Omental fat pad (tissue), 4 donors: ENCODE results near the gene FBXO9. TPM values are rescaled to one million over a fixed set of nuclear protein-coding genes. Genes with fewer than 3 reads are reported as not detected.

ENCODE experiments used
- ATAC-seq: fragments of 150-250 bp; one replicate; pipeline ENCODE4 v1.9.1; 2016; ENCODE audit warnings: mild to moderate bottlenecking, moderate library complexity; ENCODE audit not compliant: low FRiP score
- DNase-seq: peaks from one replicate; pipeline ENCODE4 v3.0.0-alpha.2; 2019; ENCODE audit warnings: low spot score
- small RNA-seq: library from RNA; depleted of rRNA; stranded (forward); fragments of <200 nt; gene quantifications from one replicate; pipeline ENCODE3, GENCODE V24; 2016
- total RNA-seq, 4 donors: library from RNA; depleted of rRNA; stranded (reverse); fragments of >200 nt; gene quantifications; one replicate each; pipeline ENCODE4 v1.1.0, GENCODE V29; 2016
- TF ChIP-seq, protein P1 (sequence below), 3 donors: fragments of 450-650 bp; IDR thresholded peaks; one replicate each; pipeline ENCODE4 v1.5.1; 2016 to 2017; ENCODE audit warnings: antibody characterized with exemption in 3 of 3, mild to moderate bottlenecking in 3 of 3, moderate library complexity in 2 of 3

Gene FBXO9
- total RNA-seq, 4 donors from 2014 or later: 42.6 to 74.4 (median 58.0) TPM

GRCh38 chr6:53143710-53144109 lies 78.5 kb downstream of the FBXO9 start:
- TF ChIP-seq, protein P1, sequence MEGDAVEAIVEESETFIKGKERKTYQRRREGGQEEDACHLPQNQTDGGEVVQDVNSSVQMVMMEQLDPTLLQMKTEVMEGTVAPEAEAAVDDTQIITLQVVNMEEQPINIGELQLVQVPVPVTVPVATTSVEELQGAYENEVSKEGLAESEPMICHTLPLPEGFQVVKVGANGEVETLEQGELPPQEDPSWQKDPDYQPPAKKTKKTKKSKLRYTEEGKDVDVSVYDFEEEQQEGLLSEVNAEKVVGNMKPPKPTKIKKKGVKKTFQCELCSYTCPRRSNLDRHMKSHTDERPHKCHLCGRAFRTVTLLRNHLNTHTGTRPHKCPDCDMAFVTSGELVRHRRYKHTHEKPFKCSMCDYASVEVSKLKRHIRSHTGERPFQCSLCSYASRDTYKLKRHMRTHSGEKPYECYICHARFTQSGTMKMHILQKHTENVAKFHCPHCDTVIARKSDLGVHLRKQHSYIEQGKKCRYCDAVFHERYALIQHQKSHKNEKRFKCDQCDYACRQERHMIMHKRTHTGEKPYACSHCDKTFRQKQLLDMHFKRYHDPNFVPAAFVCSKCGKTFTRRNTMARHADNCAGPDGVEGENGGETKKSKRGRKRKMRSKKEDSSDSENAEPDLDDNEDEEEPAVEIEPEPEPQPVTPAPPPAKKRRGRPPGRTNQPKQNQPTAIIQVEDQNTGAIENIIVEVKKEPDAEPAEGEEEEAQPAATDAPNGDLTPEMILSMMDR (IDR thresholded peaks at IDR 0.05): no peak
- DNase-seq (no peak), ATAC-seq (no peak)

DNA sequence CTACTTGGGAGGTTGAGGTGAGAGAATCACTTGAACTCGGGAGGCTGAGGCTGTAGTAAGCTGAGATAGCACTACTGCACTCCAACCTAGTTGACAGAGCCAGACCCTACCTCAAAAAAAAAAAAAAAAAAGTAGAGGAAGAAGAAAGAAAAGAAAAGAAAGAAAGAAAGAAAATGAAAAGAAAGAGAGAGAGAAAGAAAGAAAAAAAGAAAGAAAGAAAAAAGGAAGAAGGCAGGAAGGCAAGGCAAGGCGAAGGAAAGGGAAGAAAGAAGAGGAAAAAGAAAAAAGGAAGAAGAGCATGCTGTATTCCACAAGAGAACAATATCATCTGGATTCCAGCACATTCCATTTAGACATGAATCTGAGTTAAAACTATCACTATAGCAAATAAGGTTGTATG lies 79.6 kb downstream of the FBXO9 start:
- TF ChIP-seq, protein P1 (IDR thresholded peaks at IDR 0.05): no peak
- DNase-seq (no peak), ATAC-seq (no peak)

GRCh38 chr6:53148684-53149083 lies 83.5 kb downstream of the FBXO9 start, which contains the start of gene GCM1:
Gene GCM1 (minus strand): TSS chr6:53148841. CDS start chr6:53145632, 3,209 bp downstream.
- no peak for DNase-seq
- TF ChIP-seq, protein P1 (IDR thresholded peaks at IDR 0.05): no peak
- no peak for ATAC-seq

Small RNA genes lying within 50 kb of the gene (small RNA-seq; reads per million reads assigned to genes)
- gene RN7SL244P: not detected

Other genes starting within 250 kb of the FBXO9 start
- gene GSTA5, start 224.6 kb upstream of the FBXO9 start, total RNA-seq: not detected
- gene GSTA3, start 155.7 kb upstream of the FBXO9 start, total RNA-seq: not detected
- 10 to 100 TPM in 3 of 4 donors, 1 to 10 TPM in 1; 7.9 to 22.1 (median 19.1) TPM for gene GSTA4, start 70.1 kb upstream of the FBXO9 start, total RNA-seq
- 10 to 100 TPM in 3 of 4 donors, 1 to 10 TPM in 1; 8.2 to 17.2 (median 13.9) TPM for gene CILK1, start 3.6 kb upstream of the FBXO9 start, total RNA-seq
- gene GCM1, start 83.4 kb downstream of the FBXO9 start, total RNA-seq: under 1 TPM in 1 of 4 donors, not detected in 3; 0.36 TPM